K562 (cell line): ENCODE data around the gene APPBP2. TPM values are rescaled to one million over a fixed set of nuclear protein-coding genes. Genes with fewer than 3 reads are reported as not detected.
A peak's percentile ranks its signal among the peaks of the same experiment; 100 is the strongest.

ENCODE experiments used
- DNMT1 ChIP-seq: fragments of 450-650 bp; IDR thresholded peaks from 2 replicates; pipeline ENCODE4 v1.6.1; 2016; ENCODE audit warnings: antibody characterized with exemption, mild to moderate bottlenecking
- EHMT2 ChIP-seq: fragments of 450-650 bp; IDR thresholded peaks from 2 replicates; pipeline ENCODE4 v1.6.1; 2018; ENCODE audit warnings: antibody characterized with exemption
- FOSL1 ChIP-seq: fragments of 200-800 bp; sonication (Bioruptor generic); conservative IDR thresholded peaks from 2 replicates; pipeline ENCODE4 v1.6.1; 2016; ENCODE audit warnings: missing genetic modification characterization, missing compliant biosample characterization
- HDAC2 ChIP-seq: fragments of 450-650 bp; IDR thresholded peaks from 2 replicates; pipeline ENCODE4 v1.6.1; 2016; ENCODE audit warnings: mild to moderate bottlenecking
- HNRNPK ChIP-seq: fragments of 200-400 bp; formaldehyde crosslinking; IDR thresholded peaks from one replicate; pipeline ENCODE4 v1.6.1; 2018; ENCODE audit warnings: mild to moderate bottlenecking, low read depth, low read length; ENCODE audit not compliant: poor library complexity, severe bottlenecking
- NCOA6 ChIP-seq: fragments of 450-650 bp; IDR thresholded peaks from 2 replicates; pipeline ENCODE4 v1.6.1; 2017; ENCODE audit warnings: mild to moderate bottlenecking
- NR2F6 ChIP-seq: fragments of 450-650 bp; formaldehyde crosslinking; IDR thresholded peaks from 2 replicates; pipeline ENCODE4 v1.4.0; 2020; ENCODE audit warnings: mild to moderate bottlenecking
- SREBF2 ChIP-seq: sonication (generic); formaldehyde crosslinking; IDR thresholded peaks from 2 replicates; pipeline ENCODE4 v1.4.0; 2020; ENCODE audit warnings: mild to moderate bottlenecking, missing genetic modification reagents
- TEAD1 ChIP-seq, 2 experiments: fragments of 450-650 bp in 1 of 2; sonication (generic) in 1 of 2; formaldehyde crosslinking; IDR thresholded peaks; 2 replicates each; pipeline versions ENCODE4 v1.4.0 to v1.8.0; 2020 to 2022; ENCODE audit warnings: mild to moderate bottlenecking in 2 of 2, missing genetic modification reagents in 1 of 2
- THRAP3 ChIP-seq: fragments of 450-650 bp; IDR thresholded peaks from 2 replicates; pipeline ENCODE4 v1.6.1; 2016; ENCODE audit warnings: mild to moderate bottlenecking, inconsistent platforms, borderline replicate concordance
- ZNF311 ChIP-seq: fragments of 250-450 bp; sonication (Bioruptor Pico); IDR thresholded peaks from 2 replicates; pipeline ENCODE4 v1.4.0; 2020; ENCODE audit warnings: mild to moderate bottlenecking, moderate library complexity
- ZNF507 ChIP-seq: conservative IDR thresholded peaks from 2 replicates; pipeline ENCODE4 v1.6.1; 2017; ENCODE audit warnings: missing genetic modification characterization, missing compliant biosample characterization
- ZNF57 ChIP-seq: fragments of 450-650 bp; formaldehyde crosslinking; IDR thresholded peaks from 2 replicates; pipeline ENCODE4 v1.4.0; 2020; ENCODE audit warnings: mild to moderate bottlenecking, moderate library complexity
- ZNF696 ChIP-seq: fragments of 250-450 bp; sonication (Bioruptor Pico); conservative IDR thresholded peaks from 2 replicates; pipeline ENCODE4 v1.4.0; 2020; ENCODE audit warnings: mild to moderate bottlenecking, moderate library complexity
- polyA plus RNA-seq, 8 experiments: library from polyadenylated mRNA; depleted of rRNA in 4 of 8; stranded (reverse) in 5 of 8; unstranded in 3 of 8; fragments of >200 nt; fragmentation: Nextera tagmentation in 2 of 8; fragmentation: Illumina TruSeq in 1 of 8; extraction: Ambion mirVana in 2 of 8; extraction: Trizol in 1 of 8; gene quantifications; 2 replicates each; pipeline versions ENCODE4 v1.2.1 to v1.2.3, GENCODE V29; 2011 to 2014; ENCODE audit warnings: inconsistent platforms in 1 of 8, missing spikeins in 1 of 8
- total RNA-seq, 7 experiments: library from RNA; depleted of rRNA in 6 of 7; stranded (reverse); fragments of >200 nt in 6 of 7; fragmentation: Illumina TruSeq in 2 of 7; extraction: Trizol in 2 of 7; gene quantifications; 2 replicates each; pipeline versions ENCODE4 v1.2.1 to v1.2.3, GENCODE V29; 2011 to 2021; ENCODE audit warnings: low replicate concordance in 1 of 7
- TF ChIP-seq, protein P1 (sequence below): fragments of 450-650 bp; IDR thresholded peaks from 2 replicates; pipeline ENCODE4 v1.6.1; 2016; ENCODE audit warnings: mild to moderate bottlenecking, moderate library complexity
- TF ChIP-seq, protein P2 (sequence below): fragments of 450-650 bp; formaldehyde crosslinking; conservative IDR thresholded peaks from 2 replicates; pipeline ENCODE4 v1.4.0; 2022; ENCODE audit warnings: mild to moderate bottlenecking, missing genetic modification characterization

APPBP2 gene
- total and polyA plus RNA-seq, 9 of the 15 experiments (the other 6 are each of a cell fraction or from before 2014, with no cell fraction given) = 2.7 to 16.8 (median 6.9) TPM

DNA sequence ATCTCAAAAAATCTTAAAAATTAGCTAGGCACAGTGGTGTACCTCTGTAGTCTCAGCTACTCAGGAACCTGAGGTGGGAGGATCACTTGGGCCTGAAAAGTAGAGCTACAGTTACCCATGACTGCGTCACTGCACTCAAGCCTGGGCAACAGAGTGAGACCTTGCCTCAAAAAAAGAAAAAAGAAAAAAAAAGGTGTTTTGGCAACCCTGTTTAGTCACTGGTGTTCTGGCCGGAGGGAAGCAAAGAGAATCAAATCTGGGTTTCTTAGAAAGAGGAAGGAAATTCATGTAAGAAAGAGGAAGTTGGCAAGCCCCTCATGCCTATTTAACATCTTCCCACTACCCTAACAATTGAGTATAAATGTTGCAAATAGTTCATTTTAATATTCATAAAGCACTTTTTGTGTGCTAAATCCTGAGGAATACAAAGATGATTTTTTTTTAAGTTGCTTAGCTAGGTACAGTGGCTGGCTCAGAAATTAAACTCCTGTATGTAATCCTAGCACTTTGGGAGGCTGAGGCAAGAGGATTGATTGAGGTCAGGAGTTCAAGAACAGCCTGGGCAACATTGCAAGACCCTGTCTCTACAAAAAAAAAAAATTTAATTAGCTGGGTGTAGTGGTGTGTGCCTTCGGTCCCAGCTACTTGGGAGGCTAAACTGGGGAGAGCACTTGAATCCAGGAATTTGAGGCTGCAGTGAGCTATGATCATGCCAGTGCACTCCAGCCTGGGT lies 127.6 kb downstream of the APPBP2 start (continued):
- TF ChIP-seq, protein P1, sequence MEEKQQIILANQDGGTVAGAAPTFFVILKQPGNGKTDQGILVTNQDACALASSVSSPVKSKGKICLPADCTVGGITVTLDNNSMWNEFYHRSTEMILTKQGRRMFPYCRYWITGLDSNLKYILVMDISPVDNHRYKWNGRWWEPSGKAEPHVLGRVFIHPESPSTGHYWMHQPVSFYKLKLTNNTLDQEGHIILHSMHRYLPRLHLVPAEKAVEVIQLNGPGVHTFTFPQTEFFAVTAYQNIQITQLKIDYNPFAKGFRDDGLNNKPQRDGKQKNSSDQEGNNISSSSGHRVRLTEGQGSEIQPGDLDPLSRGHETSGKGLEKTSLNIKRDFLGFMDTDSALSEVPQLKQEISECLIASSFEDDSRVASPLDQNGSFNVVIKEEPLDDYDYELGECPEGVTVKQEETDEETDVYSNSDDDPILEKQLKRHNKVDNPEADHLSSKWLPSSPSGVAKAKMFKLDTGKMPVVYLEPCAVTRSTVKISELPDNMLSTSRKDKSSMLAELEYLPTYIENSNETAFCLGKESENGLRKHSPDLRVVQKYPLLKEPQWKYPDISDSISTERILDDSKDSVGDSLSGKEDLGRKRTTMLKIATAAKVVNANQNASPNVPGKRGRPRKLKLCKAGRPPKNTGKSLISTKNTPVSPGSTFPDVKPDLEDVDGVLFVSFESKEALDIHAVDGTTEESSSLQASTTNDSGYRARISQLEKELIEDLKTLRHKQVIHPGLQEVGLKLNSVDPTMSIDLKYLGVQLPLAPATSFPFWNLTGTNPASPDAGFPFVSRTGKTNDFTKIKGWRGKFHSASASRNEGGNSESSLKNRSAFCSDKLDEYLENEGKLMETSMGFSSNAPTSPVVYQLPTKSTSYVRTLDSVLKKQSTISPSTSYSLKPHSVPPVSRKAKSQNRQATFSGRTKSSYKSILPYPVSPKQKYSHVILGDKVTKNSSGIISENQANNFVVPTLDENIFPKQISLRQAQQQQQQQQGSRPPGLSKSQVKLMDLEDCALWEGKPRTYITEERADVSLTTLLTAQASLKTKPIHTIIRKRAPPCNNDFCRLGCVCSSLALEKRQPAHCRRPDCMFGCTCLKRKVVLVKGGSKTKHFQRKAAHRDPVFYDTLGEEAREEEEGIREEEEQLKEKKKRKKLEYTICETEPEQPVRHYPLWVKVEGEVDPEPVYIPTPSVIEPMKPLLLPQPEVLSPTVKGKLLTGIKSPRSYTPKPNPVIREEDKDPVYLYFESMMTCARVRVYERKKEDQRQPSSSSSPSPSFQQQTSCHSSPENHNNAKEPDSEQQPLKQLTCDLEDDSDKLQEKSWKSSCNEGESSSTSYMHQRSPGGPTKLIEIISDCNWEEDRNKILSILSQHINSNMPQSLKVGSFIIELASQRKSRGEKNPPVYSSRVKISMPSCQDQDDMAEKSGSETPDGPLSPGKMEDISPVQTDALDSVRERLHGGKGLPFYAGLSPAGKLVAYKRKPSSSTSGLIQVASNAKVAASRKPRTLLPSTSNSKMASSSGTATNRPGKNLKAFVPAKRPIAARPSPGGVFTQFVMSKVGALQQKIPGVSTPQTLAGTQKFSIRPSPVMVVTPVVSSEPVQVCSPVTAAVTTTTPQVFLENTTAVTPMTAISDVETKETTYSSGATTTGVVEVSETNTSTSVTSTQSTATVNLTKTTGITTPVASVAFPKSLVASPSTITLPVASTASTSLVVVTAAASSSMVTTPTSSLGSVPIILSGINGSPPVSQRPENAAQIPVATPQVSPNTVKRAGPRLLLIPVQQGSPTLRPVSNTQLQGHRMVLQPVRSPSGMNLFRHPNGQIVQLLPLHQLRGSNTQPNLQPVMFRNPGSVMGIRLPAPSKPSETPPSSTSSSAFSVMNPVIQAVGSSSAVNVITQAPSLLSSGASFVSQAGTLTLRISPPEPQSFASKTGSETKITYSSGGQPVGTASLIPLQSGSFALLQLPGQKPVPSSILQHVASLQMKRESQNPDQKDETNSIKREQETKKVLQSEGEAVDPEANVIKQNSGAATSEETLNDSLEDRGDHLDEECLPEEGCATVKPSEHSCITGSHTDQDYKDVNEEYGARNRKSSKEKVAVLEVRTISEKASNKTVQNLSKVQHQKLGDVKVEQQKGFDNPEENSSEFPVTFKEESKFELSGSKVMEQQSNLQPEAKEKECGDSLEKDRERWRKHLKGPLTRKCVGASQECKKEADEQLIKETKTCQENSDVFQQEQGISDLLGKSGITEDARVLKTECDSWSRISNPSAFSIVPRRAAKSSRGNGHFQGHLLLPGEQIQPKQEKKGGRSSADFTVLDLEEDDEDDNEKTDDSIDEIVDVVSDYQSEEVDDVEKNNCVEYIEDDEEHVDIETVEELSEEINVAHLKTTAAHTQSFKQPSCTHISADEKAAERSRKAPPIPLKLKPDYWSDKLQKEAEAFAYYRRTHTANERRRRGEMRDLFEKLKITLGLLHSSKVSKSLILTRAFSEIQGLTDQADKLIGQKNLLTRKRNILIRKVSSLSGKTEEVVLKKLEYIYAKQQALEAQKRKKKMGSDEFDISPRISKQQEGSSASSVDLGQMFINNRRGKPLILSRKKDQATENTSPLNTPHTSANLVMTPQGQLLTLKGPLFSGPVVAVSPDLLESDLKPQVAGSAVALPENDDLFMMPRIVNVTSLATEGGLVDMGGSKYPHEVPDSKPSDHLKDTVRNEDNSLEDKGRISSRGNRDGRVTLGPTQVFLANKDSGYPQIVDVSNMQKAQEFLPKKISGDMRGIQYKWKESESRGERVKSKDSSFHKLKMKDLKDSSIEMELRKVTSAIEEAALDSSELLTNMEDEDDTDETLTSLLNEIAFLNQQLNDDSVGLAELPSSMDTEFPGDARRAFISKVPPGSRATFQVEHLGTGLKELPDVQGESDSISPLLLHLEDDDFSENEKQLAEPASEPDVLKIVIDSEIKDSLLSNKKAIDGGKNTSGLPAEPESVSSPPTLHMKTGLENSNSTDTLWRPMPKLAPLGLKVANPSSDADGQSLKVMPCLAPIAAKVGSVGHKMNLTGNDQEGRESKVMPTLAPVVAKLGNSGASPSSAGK = no peak
- TF ChIP-seq, protein P2, sequence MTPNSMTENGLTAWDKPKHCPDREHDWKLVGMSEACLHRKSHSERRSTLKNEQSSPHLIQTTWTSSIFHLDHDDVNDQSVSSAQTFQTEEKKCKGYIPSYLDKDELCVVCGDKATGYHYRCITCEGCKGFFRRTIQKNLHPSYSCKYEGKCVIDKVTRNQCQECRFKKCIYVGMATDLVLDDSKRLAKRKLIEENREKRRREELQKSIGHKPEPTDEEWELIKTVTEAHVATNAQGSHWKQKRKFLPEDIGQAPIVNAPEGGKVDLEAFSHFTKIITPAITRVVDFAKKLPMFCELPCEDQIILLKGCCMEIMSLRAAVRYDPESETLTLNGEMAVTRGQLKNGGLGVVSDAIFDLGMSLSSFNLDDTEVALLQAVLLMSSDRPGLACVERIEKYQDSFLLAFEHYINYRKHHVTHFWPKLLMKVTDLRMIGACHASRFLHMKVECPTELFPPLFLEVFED (CRISPR knock-in tag) = no peak
- TF ChIP-seq ZNF507 (no peak), SREBF2 (CRISPR knock-in tag) (no peak), ZNF311 (no peak), EHMT2 (no peak), NCOA6 (no peak), DNMT1 (no peak), FOSL1 (tag) (no peak), ZNF696 (CRISPR knock-in tag) (no peak), TEAD1 (CRISPR knock-in tag; IDR thresholded peaks at IDR 0.05) (no peak), ZNF57 (CRISPR knock-in tag) (no peak), THRAP3 (no peak), HNRNPK (no peak), HDAC2 (peak; percentile 17; the same call in 1 of the 2 replicates), NR2F6 (CRISPR knock-in tag) (no peak)
